H1 (cell line): ENCODE measurements around the gene LIN54.

ENCODE experiments used
- ATF3 ChIP-seq: IDR thresholded peaks from 2 replicates; pipeline ENCODE4 v1.6.1; 2011; ENCODE audit warnings: low read depth, mild to moderate bottlenecking, low read length; ENCODE audit not compliant: insufficient read depth
- BCL11A ChIP-seq, 2 experiments: IDR thresholded peaks; one replicate each; pipeline ENCODE4 v1.6.1; 2011; ENCODE audit warnings: low read depth in 2 of 2, low read length in 2 of 2, mild to moderate bottlenecking in 2 of 2
- CBX8 ChIP-seq: fragments of 300-800, 300-1000 bp; sonication (generic); IDR thresholded peaks from 2 replicates; pipeline ENCODE4 v1.7.1; 2016; ENCODE audit warnings: low read depth, low read length, borderline replicate concordance
- CREB1 ChIP-seq: IDR thresholded peaks from 2 replicates; pipeline ENCODE4 v1.6.1; 2012; ENCODE audit warnings: inconsistent platforms
- CTCF ChIP-seq, 3 experiments: IDR thresholded peaks; 1 replicate in 2 of 3; 2 replicates in 1 of 3; pipeline versions ENCODE4 v1.5.1 to v1.6.1; 2011; ENCODE audit warnings: low read length in 3 of 3, mild to moderate bottlenecking in 3 of 3, inconsistent platforms in 2 of 3, low read depth in 1 of 3, moderate library complexity in 1 of 3; ENCODE audit not compliant: insufficient read depth in 1 of 3; ENCODE audit errors: control extremely low read depth in 1 of 3
- EZH2 ChIP-seq: fragments of 200-600 bp; sonication (generic); IDR thresholded peaks from 2 replicates; pipeline ENCODE4 v1.7.1; 2012; ENCODE audit warnings: low read depth, mild to moderate bottlenecking, moderate library complexity, low read length, inconsistent platforms; ENCODE audit not compliant: severe bottlenecking
- HDAC6 ChIP-seq: IDR thresholded peaks from one replicate; pipeline ENCODE4 v1.7.1; 2012; ENCODE audit warnings: low read depth, mild to moderate bottlenecking, inconsistent platforms, low read length, moderate library complexity
- JUND ChIP-seq: IDR thresholded peaks from 2 replicates; pipeline ENCODE4 v1.6.1; 2011; ENCODE audit warnings: mild to moderate bottlenecking, improper control_type of control experiment, low read length
- POLR2A ChIP-seq, 2 experiments: IDR thresholded peaks; 1 replicate in 1 of 2; 2 replicates in 1 of 2; pipeline ENCODE4 v1.6.1; 2011; ENCODE audit warnings: low read depth in 2 of 2, low read length in 2 of 2, mild to moderate bottlenecking in 2 of 2; ENCODE audit errors: control extremely low read depth in 1 of 2
- POLR2AphosphoS5 ChIP-seq: IDR thresholded peaks from 2 replicates; pipeline ENCODE4 v1.6.1; 2011; ENCODE audit warnings: low read depth, low read length
- SP2 ChIP-seq: IDR thresholded peaks from 2 replicates; pipeline ENCODE4 v1.6.1; 2012; ENCODE audit warnings: mild to moderate bottlenecking, low read length, inconsistent platforms
- SP4 ChIP-seq: IDR thresholded peaks from 2 replicates; pipeline ENCODE4 v1.6.1; 2012; ENCODE audit warnings: low read length, inconsistent platforms
- TBP ChIP-seq: IDR thresholded peaks from 2 replicates; pipeline ENCODE4 v1.6.1; 2011; ENCODE audit warnings: low read depth, low read length, improper control_type of control experiment

GRCh38 chr4:82930848-82931755 lies 79.5 kb downstream of the LIN54 start:
- TF ChIP-seq POLR2A (IDR thresholded peaks at IDR 0.05; ENCODE audit: control extremely low read depth in 1 of 2, low read depth in 2 of 2, low read length in 2 of 2) (no peak), JUND (no peak), HDAC6 (no peak), CTCF (IDR thresholded peaks at IDR 0.05; ENCODE audit: control extremely low read depth in 1 of 3, insufficient read depth in 1 of 3, low read depth in 1 of 3, low read length in 3 of 3) (no peak), ATF3 (no peak), SP4 (no peak), EZH2 (no peak), TBP (no peak), BCL11A (IDR thresholded peaks at IDR 0.05; ENCODE audit: low read depth in 2 of 2, low read length in 2 of 2) (no peak), CBX8 (no peak), SP2 (no peak), POLR2AphosphoS5 (no peak), CREB1 (no peak)
